GM21576 (cell line): ENCODE data around the gene INTS6.

ENCODE experiments used
- ATAC-seq: cut with Tn5 transposase; IDR thresholded peaks from one replicate; pipeline ENCODE4 v1.9.1; 2021; ENCODE audit warnings: mild to moderate bottlenecking, moderate library complexity; ENCODE audit not compliant: unreplicated experiment

Gene INTS6

GRCh38 chr13:51455532-51455931 is 2.7 kb upstream of the INTS6 start:
- ATAC-seq = no peak

DNA sequence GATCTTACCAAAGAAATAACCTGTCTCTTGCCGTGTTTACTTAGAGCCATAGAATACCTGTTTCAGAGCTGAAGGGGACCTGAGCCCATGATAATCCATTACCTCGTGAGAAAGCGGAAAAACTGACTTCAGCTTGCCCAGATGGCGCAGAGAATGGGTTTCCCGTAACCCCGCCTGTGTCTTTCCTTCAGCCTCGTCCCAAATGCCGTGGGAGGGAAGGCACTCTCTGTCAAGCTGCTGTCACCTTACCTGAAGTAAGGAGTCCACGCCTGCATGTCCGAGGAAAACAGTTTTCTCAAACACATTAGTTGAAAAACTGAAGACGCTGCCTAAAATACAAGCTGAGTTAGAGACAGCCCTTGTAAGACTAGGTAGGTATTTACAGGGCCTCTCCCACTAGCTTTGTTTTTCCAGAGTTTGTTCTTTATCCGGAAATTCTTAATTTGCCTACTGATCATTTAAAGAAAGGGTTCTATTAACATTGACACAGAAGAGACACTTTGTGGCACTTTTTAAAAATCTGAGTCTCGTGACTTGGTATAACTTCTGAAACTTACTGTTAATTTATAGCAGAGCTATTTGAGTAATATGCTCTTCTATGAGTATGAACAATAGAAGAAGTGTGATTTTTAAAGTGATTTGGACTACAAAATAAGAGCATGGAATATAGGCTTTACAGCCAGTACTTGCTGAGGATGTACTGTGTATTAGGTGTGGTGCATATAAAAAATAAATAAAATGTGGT is 1.3 kb upstream of the INTS6 start:
- no peak for ATAC-seq

DNA sequence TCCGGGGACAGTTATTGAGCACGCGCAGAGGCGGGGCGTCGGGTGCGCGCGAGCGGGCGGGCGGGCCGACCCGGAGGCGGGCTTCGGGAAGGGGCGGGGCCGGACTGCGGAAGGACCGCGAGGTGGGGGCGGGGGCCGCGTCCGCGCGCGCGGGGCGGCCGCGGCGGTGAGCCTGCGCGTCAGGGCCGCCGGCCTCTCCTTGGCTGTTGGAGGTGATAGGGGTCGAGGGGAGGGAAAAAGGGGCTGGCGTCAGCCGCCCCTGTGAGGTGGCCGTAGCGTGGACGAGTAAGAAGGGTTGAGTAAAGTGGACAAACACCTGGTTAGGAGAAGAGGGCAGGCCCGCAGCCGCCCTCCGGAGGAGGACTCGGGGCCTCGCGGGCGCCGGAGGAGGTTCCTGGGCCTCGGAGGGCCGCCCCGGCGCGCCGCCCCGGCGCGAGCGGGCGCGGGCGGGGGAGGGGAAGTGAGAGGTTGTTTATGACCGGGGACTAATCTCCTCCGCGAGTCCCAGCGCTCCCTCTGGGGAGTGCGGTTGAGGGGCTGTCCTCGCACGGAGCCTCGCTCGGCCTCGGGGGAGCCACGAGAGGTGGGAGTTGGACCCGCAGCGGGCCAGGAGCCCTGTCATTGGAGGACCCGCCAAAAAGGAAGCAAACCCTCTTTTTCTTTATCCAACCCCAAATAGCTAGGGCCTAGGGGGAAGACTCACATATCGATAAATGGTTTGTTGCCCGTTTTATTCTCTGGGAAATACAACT is 547 bp upstream of the INTS6 start:
- peak; percentile 34 for ATAC-seq

DNA sequence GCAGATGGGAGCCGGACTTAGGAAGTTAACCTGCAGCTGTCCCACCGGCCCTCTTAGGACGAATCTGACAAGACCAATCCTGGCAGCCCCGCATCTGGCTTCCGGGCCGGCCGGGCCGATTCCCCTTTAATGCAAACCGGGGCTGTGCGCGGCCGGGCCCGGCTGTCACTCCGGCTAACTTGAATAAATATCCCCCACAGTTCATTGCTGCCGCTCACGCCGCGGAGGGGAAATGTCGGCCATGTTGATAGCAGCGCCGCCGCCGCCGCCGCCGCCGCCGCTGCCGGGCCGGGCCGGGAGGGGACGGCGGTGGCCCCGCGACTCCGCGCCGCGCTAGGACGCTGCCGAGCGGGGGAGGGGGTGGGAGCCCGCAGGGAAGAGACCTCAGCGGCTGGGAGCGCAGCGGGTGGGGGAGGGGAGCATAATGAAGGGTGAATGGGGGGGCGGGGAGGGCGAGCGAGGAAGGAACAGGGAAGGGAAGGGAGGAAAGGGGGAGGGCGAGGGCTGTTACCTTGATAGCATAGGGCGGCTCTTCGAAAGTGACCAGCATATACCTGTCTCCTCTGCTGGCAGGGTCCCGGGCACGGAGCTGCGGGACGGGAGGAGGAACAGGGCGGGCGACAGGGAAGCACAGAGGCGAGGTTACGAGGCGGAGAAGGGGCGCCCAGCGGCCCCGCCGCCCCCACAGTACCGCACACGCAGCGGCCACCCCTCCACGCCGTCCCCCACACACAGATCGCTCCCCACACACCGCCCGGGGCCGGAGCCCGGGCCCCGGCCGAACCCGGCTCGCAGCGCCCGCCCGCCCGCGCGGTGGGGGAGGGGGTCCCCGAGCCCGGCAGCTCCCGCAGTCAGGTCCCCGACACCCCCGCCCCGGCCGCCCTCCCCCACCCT is 1.1 kb downstream of the INTS6 start:
- peak; percentile 30 for ATAC-seq

GRCh38 chr13:51451134-51451466 is 1.7 kb downstream of the INTS6 start:
- ATAC-seq = no peak

GRCh38 chr13:51449018-51449417 is 3.8 kb downstream of the INTS6 start:
- ATAC-seq = no peak

GRCh38 chr13:51444922-51445321 is 7.9 kb downstream of the INTS6 start:
- ATAC-seq = no peak

DNA sequence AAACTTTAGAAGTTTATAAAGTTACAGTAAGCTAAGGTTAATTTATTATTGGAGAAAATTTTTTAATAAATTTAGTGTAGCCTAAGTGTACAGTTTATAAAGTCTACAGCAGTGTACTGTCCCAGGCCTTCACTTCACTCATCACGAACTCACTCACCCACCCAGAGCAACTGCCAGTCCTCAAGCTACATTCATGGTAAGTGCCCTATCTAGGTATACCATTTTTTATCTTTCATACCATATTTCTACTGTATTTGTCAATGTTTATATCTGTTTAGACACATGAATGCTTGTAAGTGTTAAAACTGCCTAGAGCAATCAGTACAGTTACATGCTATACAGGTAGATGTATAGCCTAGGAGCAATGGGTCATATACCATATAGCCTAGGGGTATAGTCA is 12.5 kb downstream of the INTS6 start:
- ATAC-seq = no peak

GRCh38 chr13:51437550-51438127 is 15.2 kb downstream of the INTS6 start:
- no peak for ATAC-seq

GRCh38 chr13:51435002-51435578 is 17.7 kb downstream of the INTS6 start:
- no peak for ATAC-seq

DNA sequence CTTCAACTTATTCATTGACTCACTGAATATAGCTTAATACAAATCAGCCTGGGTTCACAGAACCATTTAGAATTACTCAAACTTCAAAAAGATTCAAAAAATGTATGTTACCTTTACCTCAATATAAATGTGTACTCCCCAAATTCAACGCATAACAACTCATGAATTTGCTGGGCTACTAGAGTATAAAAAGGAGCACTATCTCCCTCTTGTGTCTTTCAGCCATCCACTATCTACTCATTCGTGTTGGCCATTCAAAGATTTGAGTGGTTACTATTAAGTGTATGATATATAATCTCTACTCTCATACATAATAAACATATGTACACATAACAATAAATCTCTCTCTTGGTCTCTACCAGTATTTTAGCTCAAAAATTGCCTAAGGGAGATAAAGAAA is 20.3 kb downstream of the INTS6 start:
- ATAC-seq = no peak

GRCh38 chr13:51426982-51427381 is 25.9 kb downstream of the INTS6 start:
- ATAC-seq = no peak

DNA sequence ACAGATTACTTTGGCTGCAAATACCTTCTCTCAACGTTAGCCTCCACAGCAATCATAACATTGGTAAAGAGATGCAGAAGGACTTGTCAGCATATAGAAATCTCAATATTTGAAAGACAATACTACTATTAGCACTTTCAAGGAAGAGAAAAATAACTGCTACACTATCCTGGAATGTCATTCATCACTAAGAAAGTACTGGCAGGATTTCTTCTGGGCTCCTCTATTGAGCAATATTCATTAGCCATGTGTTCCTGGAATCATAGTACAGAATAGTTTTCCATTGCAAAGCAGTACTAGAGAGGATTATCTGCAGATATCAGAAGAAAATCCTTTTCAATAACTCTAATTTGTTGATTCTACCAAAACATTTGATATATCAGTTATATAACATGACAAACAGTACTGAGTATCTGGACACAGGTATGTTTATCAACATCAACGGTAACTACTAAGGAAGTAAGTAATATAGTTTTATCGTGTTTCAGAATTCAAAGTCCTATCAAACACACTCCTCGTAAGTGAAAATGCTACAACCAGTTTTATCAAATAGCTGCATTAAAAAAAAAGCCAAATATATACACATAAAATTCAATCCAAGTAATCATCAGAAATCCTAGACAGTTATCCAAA is 27.3 kb downstream of the INTS6 start:
- ATAC-seq = no peak

- ATAC-seq = no peak
Measured at GRCh38 chr13:51423766-51424165, 29.1 kb downstream of the INTS6 start.

- no peak for ATAC-seq
Measured at GRCh38 chr13:51422484-51422883, 30.4 kb downstream of the INTS6 start.

DNA sequence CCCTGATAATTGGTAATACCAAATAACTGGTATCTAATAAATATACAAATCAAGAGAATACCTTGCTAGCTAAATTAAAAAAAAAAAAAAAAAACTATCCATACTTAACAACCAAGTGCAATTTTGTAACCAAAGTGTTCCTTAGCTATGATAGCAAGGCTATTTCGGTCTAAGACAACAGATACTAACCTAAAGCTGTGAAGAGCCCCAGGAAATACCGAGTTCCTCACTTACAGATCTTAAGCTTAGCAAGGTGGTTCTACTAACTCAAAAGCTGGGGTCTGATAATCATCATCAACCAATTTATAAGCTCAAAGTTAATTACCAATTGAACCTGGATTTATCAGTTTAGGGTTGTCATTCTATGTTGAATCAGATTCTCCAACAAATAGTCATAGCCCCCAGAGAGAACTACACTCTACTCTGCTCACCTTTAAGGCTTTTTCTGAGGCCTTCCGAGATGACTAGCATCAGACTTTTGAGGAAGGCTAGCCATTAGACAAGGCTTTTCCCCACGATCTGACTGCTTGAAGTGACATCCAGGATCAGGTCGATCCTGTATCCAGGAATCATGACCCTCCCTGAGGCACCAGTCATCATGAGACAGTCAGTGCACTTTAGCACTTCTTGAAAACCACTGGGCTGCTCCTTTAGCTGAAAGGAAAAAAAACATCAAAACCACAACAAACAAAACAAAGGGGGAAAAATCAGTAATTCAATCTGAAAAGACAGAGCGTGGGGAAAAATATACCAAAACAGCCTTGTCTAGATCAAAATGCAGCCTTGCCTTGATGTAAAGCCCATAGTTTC is 31.9 kb downstream of the INTS6 start:
- no peak for ATAC-seq

- ATAC-seq = peak; percentile 56
Measured at GRCh38 chr13:51419001-51419636, 33.7 kb downstream of the INTS6 start.

GRCh38 chr13:51417716-51418115 is 35.1 kb downstream of the INTS6 start:
- ATAC-seq = no peak

DNA sequence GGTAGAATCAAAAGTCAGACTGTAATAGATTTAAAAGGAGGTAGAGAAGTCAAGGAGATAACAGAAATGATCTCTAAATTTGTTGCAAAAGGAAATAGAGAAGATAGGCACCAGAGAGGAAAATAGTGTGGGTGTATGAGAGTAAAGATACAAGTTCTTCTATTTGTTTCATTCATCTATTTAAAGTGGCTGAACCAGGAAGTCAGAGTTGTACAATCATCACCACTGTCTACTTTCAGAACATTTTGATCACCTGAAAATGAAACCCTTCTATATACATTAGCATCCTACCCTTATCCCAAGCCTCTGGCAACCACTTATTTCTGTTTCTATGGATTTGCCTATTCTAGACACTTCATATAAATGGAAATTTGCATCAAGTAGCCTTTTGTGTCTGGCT is 36.7 kb downstream of the INTS6 start:
- no peak for ATAC-seq
